GM23338 (cell line): ENCODE measurements around the gene DIDO1. TPM values are rescaled to one million over a fixed set of nuclear protein-coding genes. Genes with fewer than 3 reads are reported as not detected.
A peak's percentile ranks its signal among the peaks of the same experiment; 100 is the strongest.

Experiments used
- ATAC-seq: fragments of 200-7000 bp; cut with Tn5 transposase; 3 replicates; pipeline ENCODE4 v1.9.1; 2020
- DNase-seq: peaks from one replicate; pipeline ENCODE4 v3.0.0-alpha.2; 2015; ENCODE audit warnings: low spot score
- H2AFZ ChIP-seq: fragments of 200-600 bp; sonication (generic); 2 replicates; pipeline ENCODE4 v1.8.0; 2016; ENCODE audit warnings: antibody characterized with exemption, mild to moderate bottlenecking, moderate library complexity
- H3F3A ChIP-seq: fragments of 200-600 bp; sonication (generic); replicated peaks from 2 replicates; pipeline ENCODE4 v1.8.0; 2017; ENCODE audit warnings: antibody characterized with exemption, mixed run types, low read depth
- H3K27ac ChIP-seq: fragments of 200-600 bp; sonication (generic); 2 replicates; pipeline ENCODE4 v1.6.1; 2016; ENCODE audit warnings: low read depth
- H3K27me3 ChIP-seq: fragments of 200-600 bp; sonication (generic); 2 replicates; pipeline ENCODE4 v1.8.0; 2016; ENCODE audit warnings: mild to moderate bottlenecking, mixed run types, moderate library complexity; ENCODE audit not compliant: insufficient read depth
- H3K36me3 ChIP-seq: fragments of 200-600 bp; sonication (generic); 2 replicates; pipeline ENCODE4 v1.8.0; 2016; ENCODE audit warnings: mild to moderate bottlenecking; ENCODE audit not compliant: insufficient read depth
- H3K4me1 ChIP-seq: fragments of 200-600 bp; sonication (generic); 2 replicates; pipeline ENCODE4 v1.8.0; 2016; ENCODE audit warnings: mild to moderate bottlenecking, moderate library complexity; ENCODE audit not compliant: insufficient read depth
- H3K4me2 ChIP-seq: fragments of 200-600 bp; sonication (generic); 2 replicates; pipeline ENCODE4 v1.7.1; 2017; ENCODE audit warnings: mixed run types
- H3K4me3 ChIP-seq: fragments of 200-600 bp; sonication (generic); 2 replicates; pipeline ENCODE4 v1.6.1; 2016; ENCODE audit warnings: mixed run types
- H3K79me2 ChIP-seq: fragments of 200-600 bp; sonication (generic); replicated peaks from 2 replicates; pipeline ENCODE4 v1.8.0; 2017; ENCODE audit warnings: mild to moderate bottlenecking; ENCODE audit not compliant: insufficient read depth
- H3K9me2 ChIP-seq: fragments of 200-600 bp; sonication (generic); 2 replicates; pipeline ENCODE4 v1.8.0; 2017; ENCODE audit not compliant: insufficient read depth
- H4K20me1 ChIP-seq: fragments of 200-600 bp; sonication (generic); replicated peaks from 2 replicates; pipeline ENCODE4 v1.8.0; 2017; ENCODE audit warnings: mild to moderate bottlenecking; ENCODE audit not compliant: insufficient read depth
- H3K27ac Mint-ChIP-seq: 2 replicates; pipeline ENCODE4 v1.8.0; 2020; ENCODE audit warnings: inconsistent platforms, mild to moderate bottlenecking, moderate library complexity, mixed read lengths
- H3K27me3 Mint-ChIP-seq: 3 replicates; pipeline ENCODE4 v1.8.0; 2022; ENCODE audit warnings: low read depth, mild to moderate bottlenecking, moderate library complexity, mixed read lengths, inconsistent platforms; ENCODE audit not compliant: insufficient read depth, poor library complexity
- H3K36me3 Mint-ChIP-seq: 3 replicates; pipeline ENCODE4 v1.8.0; 2021; ENCODE audit warnings: low read depth, mild to moderate bottlenecking, inconsistent platforms, moderate library complexity, mixed read lengths
- H3K4me1 Mint-ChIP-seq: 3 replicates; pipeline ENCODE4 v1.8.0; 2020; ENCODE audit warnings: mild to moderate bottlenecking, inconsistent platforms, mixed read lengths
- H3K4me3 Mint-ChIP-seq: 3 replicates; pipeline ENCODE4 v1.8.0; 2021; ENCODE audit warnings: moderate library complexity, mild to moderate bottlenecking, inconsistent platforms, mixed read lengths
- H3K9me3 Mint-ChIP-seq: 3 replicates; pipeline ENCODE4 v1.8.0; 2020; ENCODE audit warnings: moderate library complexity, mild to moderate bottlenecking, inconsistent platforms, mixed read lengths
- EZH2 ChIP-seq: fragments of 200-600 bp; sonication (generic); IDR thresholded peaks from one replicate; pipeline ENCODE4 v1.8.0; 2017; ENCODE audit warnings: antibody characterized with exemption, mild to moderate bottlenecking, low read depth; ENCODE audit not compliant: unreplicated experiment
- JUNB ChIP-seq: IDR thresholded peaks from one replicate; pipeline ENCODE4 v1.6.1; 2016; ENCODE audit warnings: antibody characterized with exemption; ENCODE audit not compliant: unreplicated experiment
- NANOG ChIP-seq: IDR thresholded peaks from 2 replicates; pipeline ENCODE4 v1.6.1; 2016; ENCODE audit warnings: antibody characterized with exemption, borderline replicate concordance
- POLR2AphosphoS5 ChIP-seq: IDR thresholded peaks from 2 replicates; pipeline ENCODE4 v1.6.1; 2016; ENCODE audit warnings: antibody characterized with exemption, low read depth
- ZNF114 ChIP-seq: fragments of 250-450 bp; sonication (Bioruptor Pico); IDR thresholded peaks from 2 replicates; pipeline ENCODE4 v1.5.0; 2020; ENCODE audit warnings: mild to moderate bottlenecking, moderate library complexity
- ZNF331 ChIP-seq: fragments of 250-450 bp; sonication (Bioruptor Pico); IDR thresholded peaks from 2 replicates; pipeline ENCODE4 v1.5.0; 2020; ENCODE audit warnings: low read depth, mild to moderate bottlenecking, moderate library complexity
- polyA plus RNA-seq: library from polyadenylated mRNA; unstranded; fragments of >200 nt; fragmentation: Nextera tagmentation; extraction: Ambion mirVana; gene quantifications from 2 replicates; pipeline ENCODE4 v1.2.1, GENCODE V29; 2016
- total RNA-seq: library from RNA; depleted of rRNA; stranded (reverse); fragments of >200 nt; shearing (Covaris generic); gene quantifications from 2 replicates; pipeline ENCODE4 v1.2.3, GENCODE V29; 2014
- TF ChIP-seq, protein P1 (sequence below): IDR thresholded peaks from one replicate; pipeline ENCODE4 v1.6.1; 2018; ENCODE audit warnings: antibody characterized with exemption; ENCODE audit not compliant: unreplicated experiment
- TF ChIP-seq, protein P2 (sequence below): fragments of 250-450 bp; sonication (Bioruptor Pico); IDR thresholded peaks from 2 replicates; pipeline ENCODE4 v1.5.0; 2020; ENCODE audit warnings: mild to moderate bottlenecking, moderate library complexity
- TF ChIP-seq, protein P3 (sequence below), 2 experiments: fragments of 200-600 bp in 1 of 2; sonication (generic) in 1 of 2; conservative IDR thresholded peaks; 2 replicates each; pipeline versions ENCODE4 v1.5.1 to v1.6.1; 2016 to 2017; ENCODE audit warnings: antibody characterized with exemption in 2 of 2, low read depth in 2 of 2, mild to moderate bottlenecking in 2 of 2, moderate library complexity in 1 of 2
- TF ChIP-seq, protein P4 (sequence below): IDR thresholded peaks from 2 replicates; pipeline ENCODE4 v1.6.1; 2016; ENCODE audit warnings: antibody characterized with exemption

DIDO1 gene
- total and polyA plus RNA-seq, 2 experiments from 2014 or later: 72.4 to 162 TPM

DNA sequence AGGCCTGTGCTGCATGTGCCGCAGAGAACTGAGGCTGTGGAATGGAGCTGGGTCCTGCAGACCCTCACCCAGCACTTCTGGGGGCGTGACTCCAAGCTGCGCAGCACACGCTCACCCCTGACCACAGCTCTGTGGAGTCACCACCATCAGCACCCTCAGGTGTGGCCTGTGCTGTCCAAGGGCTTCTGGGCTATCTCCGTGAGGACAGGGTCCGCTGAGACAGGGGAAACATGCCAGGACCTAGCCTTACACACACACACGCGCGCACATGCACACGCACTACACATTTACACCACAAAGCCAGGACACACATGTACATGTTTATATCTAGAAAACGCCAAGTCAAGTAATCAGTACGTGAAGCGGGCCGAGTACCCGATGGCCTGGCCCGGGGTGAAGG, 37.9 kb downstream of the DIDO1 start:
- Histone ChIP-seq H3F3A (peaks cover 85% of the 10 kb centered on the region; the same call in 1 of the 2 replicates), H2AFZ (no peak overlapping the region), H3K4me3 (no peak overlapping the region), H3K4me2 (no peak overlapping the region), H3K36me3 (peaks cover 64% of the 10 kb centered on the region), H3K79me2 (no peaks in the 10 kb centered on the region), H3K27ac (no peak overlapping the region), H3K4me1 (peaks cover 18% of the 10 kb centered on the region), H3K27me3 (no peaks in the 10 kb centered on the region), H4K20me1 (peaks cover 27% of the 10 kb centered on the region), H3K9me2 (no peaks in the 10 kb centered on the region)
- Mint-ChIP-seq H3K27ac (peak overlapping the region; percentile 59; the same call in 1 of the 2 replicates), H3K4me1 (peaks cover 35% of the 10 kb centered on the region), H3K36me3 (peaks cover 73% of the 10 kb centered on the region), H3K27me3 (peaks cover 17% of the 10 kb centered on the region), H3K9me3 (no peaks in the 10 kb centered on the region), H3K4me3 (no peak overlapping the region)
- ATAC-seq (no peak), DNase-seq (no peak)
- no peak for TF ChIP-seq ZNF331 (CRISPR knock-in tag)

DNA sequence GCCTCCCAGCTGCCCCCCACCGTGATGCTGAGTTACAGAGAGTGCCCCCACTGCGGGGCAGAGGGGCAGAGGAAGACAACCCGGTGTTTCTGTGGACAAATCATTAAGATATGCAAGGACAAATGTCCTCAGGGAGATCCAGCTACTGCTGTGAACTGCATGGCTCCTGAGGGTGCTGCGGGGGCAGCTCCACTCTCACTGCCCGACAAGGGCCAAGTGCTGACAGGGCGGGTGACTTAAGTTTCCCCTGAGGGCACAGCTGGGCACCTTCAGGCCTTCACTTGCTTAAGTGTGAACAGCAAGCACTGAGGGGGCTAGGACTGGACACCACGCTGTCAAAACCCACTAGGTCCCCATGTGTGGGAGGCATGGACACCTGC, 38.5 kb downstream of the DIDO1 start:
- Histone ChIP-seq H3K4me1 (peaks cover 18% of the 10 kb centered on the region), H3K27me3 (no peaks in the 10 kb centered on the region), H3K79me2 (no peaks in the 10 kb centered on the region), H3K4me3 (no peak overlapping the region), H3K9me2 (no peaks in the 10 kb centered on the region), H4K20me1 (peaks cover 25% of the 10 kb centered on the region), H3K4me2 (no peak overlapping the region), H3K36me3 (peaks cover 58% of the 10 kb centered on the region), H2AFZ (no peak overlapping the region), H3F3A (peaks cover 79% of the 10 kb centered on the region; the same call in 1 of the 2 replicates), H3K27ac (no peak overlapping the region)
- H3K4me1 Mint-ChIP-seq: peaks cover 35% of the 10 kb centered on the region
- peaks cover 68% of the 10 kb centered on the region for H3K36me3 Mint-ChIP-seq
- H3K4me3 Mint-ChIP-seq: no peak overlapping the region
- H3K27me3 Mint-ChIP-seq: peaks cover 17% of the 10 kb centered on the region
- no peak overlapping the region for H3K27ac Mint-ChIP-seq
- ATAC-seq (no peak), DNase-seq (no peak)
- H3K9me3 Mint-ChIP-seq: no peaks in the 10 kb centered on the region
- TF ChIP-seq, protein P1, sequence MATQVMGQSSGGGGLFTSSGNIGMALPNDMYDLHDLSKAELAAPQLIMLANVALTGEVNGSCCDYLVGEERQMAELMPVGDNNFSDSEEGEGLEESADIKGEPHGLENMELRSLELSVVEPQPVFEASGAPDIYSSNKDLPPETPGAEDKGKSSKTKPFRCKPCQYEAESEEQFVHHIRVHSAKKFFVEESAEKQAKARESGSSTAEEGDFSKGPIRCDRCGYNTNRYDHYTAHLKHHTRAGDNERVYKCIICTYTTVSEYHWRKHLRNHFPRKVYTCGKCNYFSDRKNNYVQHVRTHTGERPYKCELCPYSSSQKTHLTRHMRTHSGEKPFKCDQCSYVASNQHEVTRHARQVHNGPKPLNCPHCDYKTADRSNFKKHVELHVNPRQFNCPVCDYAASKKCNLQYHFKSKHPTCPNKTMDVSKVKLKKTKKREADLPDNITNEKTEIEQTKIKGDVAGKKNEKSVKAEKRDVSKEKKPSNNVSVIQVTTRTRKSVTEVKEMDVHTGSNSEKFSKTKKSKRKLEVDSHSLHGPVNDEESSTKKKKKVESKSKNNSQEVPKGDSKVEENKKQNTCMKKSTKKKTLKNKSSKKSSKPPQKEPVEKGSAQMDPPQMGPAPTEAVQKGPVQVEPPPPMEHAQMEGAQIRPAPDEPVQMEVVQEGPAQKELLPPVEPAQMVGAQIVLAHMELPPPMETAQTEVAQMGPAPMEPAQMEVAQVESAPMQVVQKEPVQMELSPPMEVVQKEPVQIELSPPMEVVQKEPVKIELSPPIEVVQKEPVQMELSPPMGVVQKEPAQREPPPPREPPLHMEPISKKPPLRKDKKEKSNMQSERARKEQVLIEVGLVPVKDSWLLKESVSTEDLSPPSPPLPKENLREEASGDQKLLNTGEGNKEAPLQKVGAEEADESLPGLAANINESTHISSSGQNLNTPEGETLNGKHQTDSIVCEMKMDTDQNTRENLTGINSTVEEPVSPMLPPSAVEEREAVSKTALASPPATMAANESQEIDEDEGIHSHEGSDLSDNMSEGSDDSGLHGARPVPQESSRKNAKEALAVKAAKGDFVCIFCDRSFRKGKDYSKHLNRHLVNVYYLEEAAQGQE: no peak
- no peak for TF ChIP-seq NANOG
- no peak for TF ChIP-seq ZNF331 (CRISPR knock-in tag)
- TF ChIP-seq POLR2AphosphoS5: no peak
- TF ChIP-seq, protein P2, sequence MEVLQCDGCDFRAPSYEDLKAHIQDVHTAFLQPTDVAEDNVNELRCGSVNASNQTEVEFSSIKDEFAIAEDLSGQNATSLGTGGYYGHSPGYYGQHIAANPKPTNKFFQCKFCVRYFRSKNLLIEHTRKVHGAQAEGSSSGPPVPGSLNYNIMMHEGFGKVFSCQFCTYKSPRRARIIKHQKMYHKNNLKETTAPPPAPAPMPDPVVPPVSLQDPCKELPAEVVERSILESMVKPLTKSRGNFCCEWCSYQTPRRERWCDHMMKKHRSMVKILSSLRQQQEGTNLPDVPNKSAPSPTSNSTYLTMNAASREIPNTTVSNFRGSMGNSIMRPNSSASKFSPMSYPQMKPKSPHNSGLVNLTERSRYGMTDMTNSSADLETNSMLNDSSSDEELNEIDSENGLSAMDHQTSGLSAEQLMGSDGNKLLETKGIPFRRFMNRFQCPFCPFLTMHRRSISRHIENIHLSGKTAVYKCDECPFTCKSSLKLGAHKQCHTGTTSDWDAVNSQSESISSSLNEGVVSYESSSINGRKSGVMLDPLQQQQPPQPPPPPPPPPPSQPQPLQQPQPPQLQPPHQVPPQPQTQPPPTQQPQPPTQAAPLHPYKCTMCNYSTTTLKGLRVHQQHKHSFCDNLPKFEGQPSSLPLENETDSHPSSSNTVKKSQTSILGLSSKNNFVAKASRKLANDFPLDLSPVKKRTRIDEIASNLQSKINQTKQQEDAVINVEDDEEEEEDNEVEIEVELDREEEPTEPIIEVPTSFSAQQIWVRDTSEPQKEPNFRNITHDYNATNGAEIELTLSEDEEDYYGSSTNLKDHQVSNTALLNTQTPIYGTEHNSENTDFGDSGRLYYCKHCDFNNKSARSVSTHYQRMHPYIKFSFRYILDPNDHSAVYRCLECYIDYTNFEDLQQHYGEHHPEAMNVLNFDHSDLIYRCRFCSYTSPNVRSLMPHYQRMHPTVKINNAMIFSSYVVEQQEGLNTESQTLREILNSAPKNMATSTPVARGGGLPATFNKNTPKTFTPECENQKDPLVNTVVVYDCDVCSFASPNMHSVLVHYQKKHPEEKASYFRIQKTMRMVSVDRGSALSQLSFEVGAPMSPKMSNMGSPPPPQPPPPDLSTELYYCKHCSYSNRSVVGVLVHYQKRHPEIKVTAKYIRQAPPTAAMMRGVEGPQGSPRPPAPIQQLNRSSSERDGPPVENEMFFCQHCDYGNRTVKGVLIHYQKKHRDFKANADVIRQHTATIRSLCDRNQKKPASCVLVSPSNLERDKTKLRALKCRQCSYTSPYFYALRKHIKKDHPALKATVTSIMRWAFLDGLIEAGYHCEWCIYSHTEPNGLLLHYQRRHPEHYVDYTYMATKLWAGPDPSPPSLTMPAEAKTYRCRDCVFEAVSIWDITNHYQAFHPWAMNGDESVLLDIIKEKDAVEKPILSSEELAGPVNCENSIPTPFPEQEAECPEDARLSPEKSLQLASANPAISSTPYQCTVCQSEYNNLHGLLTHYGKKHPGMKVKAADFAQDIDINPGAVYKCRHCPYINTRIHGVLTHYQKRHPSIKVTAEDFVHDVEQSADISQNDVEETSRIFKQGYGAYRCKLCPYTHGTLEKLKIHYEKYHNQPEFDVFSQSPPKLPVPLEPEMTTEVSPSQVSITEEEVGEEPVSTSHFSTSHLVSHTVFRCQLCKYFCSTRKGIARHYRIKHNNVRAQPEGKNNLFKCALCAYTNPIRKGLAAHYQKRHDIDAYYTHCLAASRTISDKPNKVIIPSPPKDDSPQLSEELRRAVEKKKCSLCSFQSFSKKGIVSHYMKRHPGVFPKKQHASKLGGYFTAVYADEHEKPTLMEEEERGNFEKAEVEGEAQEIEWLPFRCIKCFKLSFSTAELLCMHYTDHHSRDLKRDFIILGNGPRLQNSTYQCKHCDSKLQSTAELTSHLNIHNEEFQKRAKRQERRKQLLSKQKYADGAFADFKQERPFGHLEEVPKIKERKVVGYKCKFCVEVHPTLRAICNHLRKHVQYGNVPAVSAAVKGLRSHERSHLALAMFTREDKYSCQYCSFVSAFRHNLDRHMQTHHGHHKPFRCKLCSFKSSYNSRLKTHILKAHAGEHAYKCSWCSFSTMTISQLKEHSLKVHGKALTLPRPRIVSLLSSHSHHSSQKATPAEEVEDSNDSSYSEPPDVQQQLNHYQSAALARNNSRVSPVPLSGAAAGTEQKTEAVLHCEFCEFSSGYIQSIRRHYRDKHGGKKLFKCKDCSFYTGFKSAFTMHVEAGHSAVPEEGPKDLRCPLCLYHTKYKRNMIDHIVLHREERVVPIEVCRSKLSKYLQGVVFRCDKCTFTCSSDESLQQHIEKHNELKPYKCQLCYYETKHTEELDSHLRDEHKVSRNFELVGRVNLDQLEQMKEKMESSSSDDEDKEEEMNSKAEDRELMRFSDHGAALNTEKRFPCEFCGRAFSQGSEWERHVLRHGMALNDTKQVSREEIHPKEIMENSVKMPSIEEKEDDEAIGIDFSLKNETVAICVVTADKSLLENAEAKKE (CRISPR knock-in tag): no peak
- TF ChIP-seq, protein P3, sequence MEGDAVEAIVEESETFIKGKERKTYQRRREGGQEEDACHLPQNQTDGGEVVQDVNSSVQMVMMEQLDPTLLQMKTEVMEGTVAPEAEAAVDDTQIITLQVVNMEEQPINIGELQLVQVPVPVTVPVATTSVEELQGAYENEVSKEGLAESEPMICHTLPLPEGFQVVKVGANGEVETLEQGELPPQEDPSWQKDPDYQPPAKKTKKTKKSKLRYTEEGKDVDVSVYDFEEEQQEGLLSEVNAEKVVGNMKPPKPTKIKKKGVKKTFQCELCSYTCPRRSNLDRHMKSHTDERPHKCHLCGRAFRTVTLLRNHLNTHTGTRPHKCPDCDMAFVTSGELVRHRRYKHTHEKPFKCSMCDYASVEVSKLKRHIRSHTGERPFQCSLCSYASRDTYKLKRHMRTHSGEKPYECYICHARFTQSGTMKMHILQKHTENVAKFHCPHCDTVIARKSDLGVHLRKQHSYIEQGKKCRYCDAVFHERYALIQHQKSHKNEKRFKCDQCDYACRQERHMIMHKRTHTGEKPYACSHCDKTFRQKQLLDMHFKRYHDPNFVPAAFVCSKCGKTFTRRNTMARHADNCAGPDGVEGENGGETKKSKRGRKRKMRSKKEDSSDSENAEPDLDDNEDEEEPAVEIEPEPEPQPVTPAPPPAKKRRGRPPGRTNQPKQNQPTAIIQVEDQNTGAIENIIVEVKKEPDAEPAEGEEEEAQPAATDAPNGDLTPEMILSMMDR (conservative IDR thresholded peaks at IDR 0.05; ENCODE audit: low read depth in 2 of 2): no peak
- no peak for TF ChIP-seq JUNB
- no peak for TF ChIP-seq EZH2
- TF ChIP-seq, protein P4, sequence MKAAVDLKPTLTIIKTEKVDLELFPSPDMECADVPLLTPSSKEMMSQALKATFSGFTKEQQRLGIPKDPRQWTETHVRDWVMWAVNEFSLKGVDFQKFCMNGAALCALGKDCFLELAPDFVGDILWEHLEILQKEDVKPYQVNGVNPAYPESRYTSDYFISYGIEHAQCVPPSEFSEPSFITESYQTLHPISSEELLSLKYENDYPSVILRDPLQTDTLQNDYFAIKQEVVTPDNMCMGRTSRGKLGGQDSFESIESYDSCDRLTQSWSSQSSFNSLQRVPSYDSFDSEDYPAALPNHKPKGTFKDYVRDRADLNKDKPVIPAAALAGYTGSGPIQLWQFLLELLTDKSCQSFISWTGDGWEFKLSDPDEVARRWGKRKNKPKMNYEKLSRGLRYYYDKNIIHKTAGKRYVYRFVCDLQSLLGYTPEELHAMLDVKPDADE: no peak
- TF ChIP-seq ZNF114 (CRISPR knock-in tag): no peak
